GM12878 (cell line): ENCODE data around the gene SLC15A3. TPM values are rescaled to one million over a fixed set of nuclear protein-coding genes. Genes with fewer than 3 reads are reported as not detected.

ENCODE experiments used
- ATAC-seq: fragments of 200-7000 bp; cut with Tn5 transposase; 3 replicates; pipeline ENCODE4 v1.9.1; 2020; ENCODE audit warnings: mild to moderate bottlenecking, moderate library complexity
- BruUV-seq: library from RNA; stranded (reverse); fragments of 400-500 nt; replicated peaks from 2 replicates; lab custom pipeline; 2021; lab: Mats Ljungman, UMichigan
- CTCF ChIA-PET: fragments of 300-600 bp; sonication (Branson Sonifier 250); formaldehyde crosslinking; extraction: SDS; loops from one replicate; lab custom pipeline; 2021; ENCODE audit warnings: inconsistent platforms; lab: Yijun Ruan, JAX
- POLR2A ChIA-PET: fragments of 350-600 bp; formaldehyde crosslinking; extraction: SDS; loops from one replicate; lab custom pipeline; 2021; ENCODE audit warnings: inconsistent platforms; lab: Charles Lee
- RAD21 ChIA-PET: fragments of 300-600 bp; sonication (Branson Sonifier 250); formaldehyde crosslinking; loops from one replicate; lab custom pipeline; 2023; ENCODE audit warnings: antibody characterized with exemption; ENCODE audit not compliant: unreplicated experiment; lab: Charles Lee
- SMC1A ChIA-PET: fragments of 300-600 bp; sonication (Branson Sonifier 250); formaldehyde crosslinking; loops from one replicate; lab custom pipeline; 2023; ENCODE audit not compliant: unreplicated experiment, uncharacterized antibody; lab: Charles Lee
- DNase-seq: peaks from one replicate; pipeline ENCODE4 v3.0.0-alpha.2; 2011; ENCODE audit warnings: low read depth, low spot score
- FAIRE-seq: peaks from 3 replicates; lab custom pipeline; 2011; peaks lifted over from hg19 to GRCh38; lab: Jason Lieb, UNC
- H2AFZ ChIP-seq: 2 replicates; pipeline ENCODE4 v1.6.0; 2011; ENCODE audit warnings: low read depth, low read length, control low read depth; ENCODE audit not compliant: control insufficient read depth
- H3K27ac ChIP-seq: 2 replicates; pipeline ENCODE4 v1.5.1; 2011; ENCODE audit warnings: control low read depth; ENCODE audit not compliant: control insufficient read depth, insufficient read depth
- H3K27me3 ChIP-seq, 2 experiments: replicated peaks in 1 of 2; 2 replicates each; pipeline versions ENCODE4 v1.6.0 to v1.6.1; 2011; ENCODE audit warnings: low read length in 1 of 2; ENCODE audit not compliant: control insufficient read depth in 2 of 2, insufficient read depth in 2 of 2
- H3K36me3 ChIP-seq, 2 experiments: 2 replicates each; pipeline ENCODE4 v1.5.1; 2011; ENCODE audit warnings: low read length in 1 of 2; ENCODE audit not compliant: control insufficient read depth in 2 of 2, insufficient read depth in 2 of 2
- H3K4me1 ChIP-seq: 2 replicates; pipeline ENCODE4 v1.6.1; 2011; ENCODE audit warnings: mild to moderate bottlenecking, low read length, moderate library complexity, mixed read lengths; ENCODE audit not compliant: control insufficient read depth, insufficient read depth
- H3K4me2 ChIP-seq: 2 replicates; pipeline ENCODE4 v1.6.0; 2011; ENCODE audit warnings: control low read depth; ENCODE audit not compliant: control insufficient read depth, insufficient read depth
- H3K4me3 ChIP-seq: fragments of 200-600 bp; sonication (generic); 2 replicates; pipeline ENCODE4 v1.5.1; 2016
- H3K79me2 ChIP-seq: 2 replicates; pipeline ENCODE4 v1.6.0; 2011; ENCODE audit warnings: low read length; ENCODE audit not compliant: control insufficient read depth, insufficient read depth
- H3K9ac ChIP-seq: 2 replicates; pipeline ENCODE4 v1.8.0; 2011; ENCODE audit warnings: low read length, control low read depth, mixed read lengths; ENCODE audit not compliant: control insufficient read depth, insufficient read depth
- H3K9me3 ChIP-seq: replicated peaks from 3 replicates; pipeline ENCODE4 v1.5.1; 2011; ENCODE audit warnings: mild to moderate bottlenecking, low read length; ENCODE audit not compliant: control insufficient read depth, insufficient read depth
- H4K20me1 ChIP-seq: 2 replicates; pipeline ENCODE4 v1.6.0; 2011; ENCODE audit not compliant: control insufficient read depth, insufficient read depth
- BMI1 ChIP-seq: fragments of 450-650 bp; IDR thresholded peaks from 2 replicates; pipeline ENCODE4 v1.6.1; 2016; ENCODE audit warnings: mild to moderate bottlenecking, moderate library complexity, borderline replicate concordance
- CBFB ChIP-seq: IDR thresholded peaks from 2 replicates; pipeline ENCODE4 v1.6.1; 2016; ENCODE audit warnings: antibody characterized with exemption, low read depth
- EED ChIP-seq: sonication (generic); IDR thresholded peaks from 2 replicates; pipeline ENCODE4 v1.6.1; 2016; ENCODE audit warnings: antibody characterized with exemption, low read depth
- ESRRA ChIP-seq: IDR thresholded peaks from 2 replicates; pipeline ENCODE4 v1.6.1; 2012; ENCODE audit warnings: mild to moderate bottlenecking, low read length, improper control_type of control experiment
- JUNB ChIP-seq: IDR thresholded peaks from 2 replicates; pipeline ENCODE4 v1.6.1; 2016; ENCODE audit warnings: antibody characterized with exemption, mild to moderate bottlenecking
- MTA2 ChIP-seq: fragments of 450-650 bp; IDR thresholded peaks from 2 replicates; pipeline ENCODE4 v1.6.1; 2016; ENCODE audit warnings: low read depth, mild to moderate bottlenecking, moderate library complexity
- MYB ChIP-seq: fragments of 150-350 bp; IDR thresholded peaks from 2 replicates; pipeline ENCODE4 v1.6.1; 2014; ENCODE audit warnings: mild to moderate bottlenecking, low read depth, low read length, borderline replicate concordance
- PAX5 ChIP-seq: IDR thresholded peaks from 2 replicates; pipeline ENCODE4 v1.6.1; 2011; ENCODE audit warnings: low read depth, low read length, borderline replicate concordance
- PAX8 ChIP-seq: fragments of 450-650 bp; IDR thresholded peaks from 2 replicates; pipeline ENCODE4 v1.6.1; 2017; ENCODE audit warnings: mild to moderate bottlenecking, moderate library complexity
- SMARCA5 ChIP-seq: fragments of 450-650 bp; IDR thresholded peaks from 2 replicates; pipeline ENCODE4 v1.6.1; 2017; ENCODE audit warnings: mild to moderate bottlenecking
- SMC3 ChIP-seq: IDR thresholded peaks from 2 replicates; pipeline ENCODE4 v1.6.1; 2011; ENCODE audit warnings: low read length, improper control_type of control experiment, borderline replicate concordance
- SUZ12 ChIP-seq: fragments of 200-600 bp; sonication (generic); IDR thresholded peaks from one replicate; pipeline ENCODE4 v1.6.1; 2018; ENCODE audit warnings: antibody characterized with exemption, mild to moderate bottlenecking; ENCODE audit not compliant: unreplicated experiment
- TAF1 ChIP-seq: IDR thresholded peaks from 2 replicates; pipeline ENCODE4 v1.6.1; 2011; ENCODE audit warnings: mild to moderate bottlenecking, low read depth, low read length, borderline replicate concordance
- TBL1XR1 ChIP-seq: IDR thresholded peaks from 2 replicates; pipeline ENCODE4 v1.6.1; 2012; ENCODE audit warnings: low read depth, low read length, improper control_type of control experiment
- WRNIP1 ChIP-seq: IDR thresholded peaks from 2 replicates; pipeline ENCODE4 v1.6.1; 2011; ENCODE audit warnings: low read depth, low read length, improper control_type of control experiment, borderline replicate concordance
- ZNF384 ChIP-seq: IDR thresholded peaks from 2 replicates; pipeline ENCODE4 v1.6.1; 2012; ENCODE audit warnings: low read depth, mild to moderate bottlenecking, low read length, improper control_type of control experiment, borderline replicate concordance
- WGBS: methylation state at CpG from one replicate; pipeline ENCODE4 v1.1.6; 2016; ENCODE audit warnings: low lambda C conversion rate; ENCODE audit not compliant: insufficient replicate concordance, insufficient coverage; ENCODE audit errors: missing lambda C conversion rate; 5-methylcytosine and 5-hydroxymethylcytosine counted together
- in situ Hi-C: fragments of 300-500 bp; cut with MboI; formaldehyde crosslinking; loops from 9 replicates; pipeline ENCODE4 v1.14.3; 2018; ENCODE audit warnings: mixed read lengths
- intact Hi-C: fragments of 100-400 bp; cut with micrococcal nuclease; formaldehyde crosslinking; loops from one replicate; pipeline ENCODE4 v1.14.2; 2022; ENCODE audit not compliant: unreplicated experiment
- polyA plus RNA-seq, 11 experiments: library from polyadenylated mRNA; depleted of rRNA in 4 of 11; unstranded in 6 of 11; stranded (reverse) in 5 of 11; fragments of >200 nt; fragmentation: Nextera tagmentation in 4 of 11; fragmentation: Illumina TruSeq in 1 of 11; extraction: Ambion mirVana in 4 of 11; extraction: Trizol in 1 of 11; gene quantifications; 1 replicate in 1 of 11; 2 replicates in 10 of 11; pipeline versions ENCODE4 v1.2.1 to v1.2.3, GENCODE V29; 2011 to 2016; ENCODE audit warnings: inconsistent platforms in 2 of 11, missing spikeins in 2 of 11, low read depth in 1 of 11
- total RNA-seq, 4 experiments: library from RNA; depleted of rRNA in 3 of 4; stranded (reverse); fragments of >200 nt in 3 of 4; fragmentation: Illumina TruSeq in 1 of 4; extraction: Trizol in 1 of 4; gene quantifications; 2 replicates each; pipeline versions ENCODE4 v1.2.1 to v1.2.3, GENCODE V29; 2013 to 2021
- TF ChIP-seq, protein P1 (sequence below): fragments of 450-650 bp; IDR thresholded peaks from 2 replicates; pipeline ENCODE4 v1.6.1; 2018; ENCODE audit warnings: mild to moderate bottlenecking, low read depth, moderate library complexity; ENCODE audit not compliant: partially characterized antibody
- TF ChIP-seq, protein P2 (sequence below): fragments of 450-650 bp; IDR thresholded peaks from 2 replicates; pipeline ENCODE4 v1.6.1; 2017; ENCODE audit warnings: borderline replicate concordance
- TF ChIP-seq, protein P3 (sequence below): IDR thresholded peaks from 2 replicates; pipeline ENCODE4 v1.6.1; 2012; ENCODE audit warnings: low read depth, low read length, improper control_type of control experiment
- TF ChIP-seq, protein P4 (sequence below): fragments of 450-650 bp; IDR thresholded peaks from 2 replicates; pipeline ENCODE4 v1.6.1; 2016; ENCODE audit warnings: mild to moderate bottlenecking

SLC15A3 gene
- total and polyA plus RNA-seq, 10 of the 15 experiments (the other 5 are each of a cell fraction or from before 2014, with no cell fraction given), result 17.7 to 102 (median 55.8) TPM

DNA sequence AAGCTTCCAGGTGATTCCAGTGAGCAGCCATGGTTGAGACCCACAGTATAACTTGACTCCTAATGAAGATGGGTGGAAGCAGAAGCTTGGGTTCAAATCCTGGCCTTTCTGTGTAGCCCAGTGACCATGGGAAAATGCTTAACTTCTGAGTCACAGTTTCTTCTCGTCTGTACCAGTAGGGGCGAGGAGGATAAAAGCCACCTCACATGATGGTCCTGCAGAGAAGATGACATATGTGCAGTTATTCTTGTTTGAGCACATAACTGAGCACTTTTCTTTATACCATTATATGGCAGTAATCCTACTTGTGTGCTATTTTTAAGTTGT lies 33.1 kb downstream of the SLC15A3 start:
- H3K4me3 ChIP-seq, result no peak overlapping the region
- H3K36me3 ChIP-seq, result peaks cover 17 to 21% of the 10 kb centered on the region in 2 experiments
- in situ Hi-C loops (no loop called here), intact Hi-C loops (no loop called here)
- H3K4me2 ChIP-seq, result no peak overlapping the region; the same call in 1 of the 2 replicates
- RAD21 ChIA-PET, result interaction anchor here (0.7 to 1.7 kb wide), 5 partner anchors 9 to 162 kb away, joined by 3 to 5 read pairs (median 4); no protein-coding TSS in a partner anchor
- TF ChIP-seq, protein P1, sequence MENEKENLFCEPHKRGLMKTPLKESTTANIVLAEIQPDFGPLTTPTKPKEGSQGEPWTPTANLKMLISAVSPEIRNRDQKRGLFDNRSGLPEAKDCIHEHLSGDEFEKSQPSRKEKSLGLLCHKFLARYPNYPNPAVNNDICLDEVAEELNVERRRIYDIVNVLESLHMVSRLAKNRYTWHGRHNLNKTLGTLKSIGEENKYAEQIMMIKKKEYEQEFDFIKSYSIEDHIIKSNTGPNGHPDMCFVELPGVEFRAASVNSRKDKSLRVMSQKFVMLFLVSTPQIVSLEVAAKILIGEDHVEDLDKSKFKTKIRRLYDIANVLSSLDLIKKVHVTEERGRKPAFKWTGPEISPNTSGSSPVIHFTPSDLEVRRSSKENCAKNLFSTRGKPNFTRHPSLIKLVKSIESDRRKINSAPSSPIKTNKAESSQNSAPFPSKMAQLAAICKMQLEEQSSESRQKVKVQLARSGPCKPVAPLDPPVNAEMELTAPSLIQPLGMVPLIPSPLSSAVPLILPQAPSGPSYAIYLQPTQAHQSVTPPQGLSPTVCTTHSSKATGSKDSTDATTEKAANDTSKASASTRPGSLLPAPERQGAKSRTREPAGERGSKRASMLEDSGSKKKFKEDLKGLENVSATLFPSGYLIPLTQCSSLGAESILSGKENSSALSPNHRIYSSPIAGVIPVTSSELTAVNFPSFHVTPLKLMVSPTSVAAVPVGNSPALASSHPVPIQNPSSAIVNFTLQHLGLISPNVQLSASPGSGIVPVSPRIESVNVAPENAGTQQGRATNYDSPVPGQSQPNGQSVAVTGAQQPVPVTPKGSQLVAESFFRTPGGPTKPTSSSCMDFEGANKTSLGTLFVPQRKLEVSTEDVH, result no peak
- TF ChIP-seq TBL1XR1, result no peak
- TF ChIP-seq MYB, result no peak
- TF ChIP-seq, protein P2, sequence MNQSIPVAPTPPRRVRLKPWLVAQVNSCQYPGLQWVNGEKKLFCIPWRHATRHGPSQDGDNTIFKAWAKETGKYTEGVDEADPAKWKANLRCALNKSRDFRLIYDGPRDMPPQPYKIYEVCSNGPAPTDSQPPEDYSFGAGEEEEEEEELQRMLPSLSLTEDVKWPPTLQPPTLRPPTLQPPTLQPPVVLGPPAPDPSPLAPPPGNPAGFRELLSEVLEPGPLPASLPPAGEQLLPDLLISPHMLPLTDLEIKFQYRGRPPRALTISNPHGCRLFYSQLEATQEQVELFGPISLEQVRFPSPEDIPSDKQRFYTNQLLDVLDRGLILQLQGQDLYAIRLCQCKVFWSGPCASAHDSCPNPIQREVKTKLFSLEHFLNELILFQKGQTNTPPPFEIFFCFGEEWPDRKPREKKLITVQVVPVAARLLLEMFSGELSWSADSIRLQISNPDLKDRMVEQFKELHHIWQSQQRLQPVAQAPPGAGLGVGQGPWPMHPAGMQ, result no peak
- TF ChIP-seq SMARCA5, result no peak
- no peak for TF ChIP-seq PAX5
- no peak for TF ChIP-seq ESRRA
- TF ChIP-seq JUNB, result no peak
- no peak for TF ChIP-seq WRNIP1
- no peak for TF ChIP-seq CBFB
- TF ChIP-seq, protein P3, sequence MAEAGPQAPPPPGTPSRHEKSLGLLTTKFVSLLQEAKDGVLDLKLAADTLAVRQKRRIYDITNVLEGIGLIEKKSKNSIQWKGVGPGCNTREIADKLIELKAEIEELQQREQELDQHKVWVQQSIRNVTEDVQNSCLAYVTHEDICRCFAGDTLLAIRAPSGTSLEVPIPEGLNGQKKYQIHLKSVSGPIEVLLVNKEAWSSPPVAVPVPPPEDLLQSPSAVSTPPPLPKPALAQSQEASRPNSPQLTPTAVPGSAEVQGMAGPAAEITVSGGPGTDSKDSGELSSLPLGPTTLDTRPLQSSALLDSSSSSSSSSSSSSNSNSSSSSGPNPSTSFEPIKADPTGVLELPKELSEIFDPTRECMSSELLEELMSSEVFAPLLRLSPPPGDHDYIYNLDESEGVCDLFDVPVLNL, result no peak
- TF ChIP-seq ZNF384, result no peak
- TF ChIP-seq TAF1, result no peak
- TF ChIP-seq PAX8, result no peak
- no peak for TF ChIP-seq SMC3
- TF ChIP-seq MTA2, result no peak
- TF ChIP-seq, protein P4, sequence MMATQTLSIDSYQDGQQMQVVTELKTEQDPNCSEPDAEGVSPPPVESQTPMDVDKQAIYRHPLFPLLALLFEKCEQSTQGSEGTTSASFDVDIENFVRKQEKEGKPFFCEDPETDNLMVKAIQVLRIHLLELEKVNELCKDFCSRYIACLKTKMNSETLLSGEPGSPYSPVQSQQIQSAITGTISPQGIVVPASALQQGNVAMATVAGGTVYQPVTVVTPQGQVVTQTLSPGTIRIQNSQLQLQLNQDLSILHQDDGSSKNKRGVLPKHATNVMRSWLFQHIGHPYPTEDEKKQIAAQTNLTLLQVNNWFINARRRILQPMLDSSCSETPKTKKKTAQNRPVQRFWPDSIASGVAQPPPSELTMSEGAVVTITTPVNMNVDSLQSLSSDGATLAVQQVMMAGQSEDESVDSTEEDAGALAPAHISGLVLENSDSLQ, result no peak
- no peak for TF ChIP-seq SUZ12
- no peak for TF ChIP-seq BMI1
- TF ChIP-seq EED, result no peak
- TF ChIP-seq, all 136 proteins: peak for 0
- ATAC-seq (no peak), DNase-seq (no peak), FAIRE-seq (no peak)
- Histone ChIP-seq H2AFZ (no peak overlapping the region), H3K9ac (no peak overlapping the region), H3K79me2 (peaks cover 38% of the 10 kb centered on the region), H3K27ac (no peak overlapping the region), H3K4me1 (peaks cover 26% of the 10 kb centered on the region), H4K20me1 (no peaks in the 10 kb centered on the region), H3K27me3 (no peaks in the 10 kb centered on the region), H3K9me3 (no peaks in the 10 kb centered on the region)
- ChIA-PET POLR2A (interaction anchor here (0.6 to 1.3 kb wide), 4 partner anchors 22 to 221 kb away, joined by 3 to 7 read pairs (median 4); no protein-coding TSS in a partner anchor), SMC1A (interaction anchor here (0.8 to 2.3 kb wide), 6 partner anchors 13 to 154 kb away, joined by 3 to 7 read pairs (median 3); no protein-coding TSS in a partner anchor), CTCF (interaction anchor here (1.1 to 2.4 kb wide), 5 partner anchors 14 to 88 kb away, joined by 4 to 8 read pairs (median 7); no protein-coding TSS in a partner anchor)
- WGBS, result 45% methylated on average over 2 of the region's 2 CpGs
- BruUV-seq, result no TSS peak
